SW 1271 (cell line): ENCODE data around the gene POLN.
"Not testable (repeated sequence)": the region's sequence is repeated elsewhere in the genome, so short reads cannot be mapped to it uniquely, and the experiment has no call there.

Experiments
- DNase-seq, 2 experiments: peaks; one replicate each; lab custom pipeline; 2025; lab: John Stamatoyannopoulos, UW

POLN gene

DNA sequence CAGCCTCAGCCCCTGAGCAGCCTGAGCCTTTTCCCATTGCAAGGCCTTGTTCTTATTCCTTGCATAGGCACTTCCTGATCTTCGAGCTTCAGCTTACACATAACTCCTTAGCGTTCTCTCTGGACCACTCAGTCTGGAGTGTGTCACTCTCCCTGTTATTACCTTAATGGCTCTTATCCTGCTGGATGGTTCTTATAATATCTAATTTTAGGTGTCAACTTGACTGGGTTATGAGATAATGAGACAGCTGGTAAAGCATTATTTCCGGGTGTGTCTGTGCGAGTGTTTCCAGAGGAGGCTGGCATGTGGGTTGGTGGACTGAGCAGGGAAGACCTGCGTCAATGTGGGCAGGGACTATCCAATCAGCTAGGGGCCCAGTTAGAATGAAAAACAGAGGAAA lies 75.7 kb downstream of the POLN start:
- DNase-seq: no peak

DNA sequence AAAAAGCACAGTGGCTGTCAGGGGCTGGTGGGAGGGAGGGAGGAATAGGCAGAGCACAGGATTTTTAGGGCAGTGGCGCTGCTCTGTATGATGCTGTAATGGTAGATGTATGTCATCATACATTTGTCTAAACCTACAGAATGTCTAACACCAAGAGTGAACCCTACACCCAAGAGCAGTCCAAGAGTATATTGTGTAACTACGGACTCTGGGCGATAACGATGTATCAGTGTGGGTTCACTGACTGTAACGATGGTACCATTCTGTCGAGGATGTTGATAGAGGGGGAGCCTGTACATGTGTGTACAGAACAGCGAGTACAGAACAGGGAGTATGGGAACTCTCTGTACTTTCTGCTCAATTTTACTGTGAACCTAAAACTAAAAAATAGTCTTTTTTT lies 76.5 kb downstream of the POLN start:
- DNase-seq: no peak

DNA sequence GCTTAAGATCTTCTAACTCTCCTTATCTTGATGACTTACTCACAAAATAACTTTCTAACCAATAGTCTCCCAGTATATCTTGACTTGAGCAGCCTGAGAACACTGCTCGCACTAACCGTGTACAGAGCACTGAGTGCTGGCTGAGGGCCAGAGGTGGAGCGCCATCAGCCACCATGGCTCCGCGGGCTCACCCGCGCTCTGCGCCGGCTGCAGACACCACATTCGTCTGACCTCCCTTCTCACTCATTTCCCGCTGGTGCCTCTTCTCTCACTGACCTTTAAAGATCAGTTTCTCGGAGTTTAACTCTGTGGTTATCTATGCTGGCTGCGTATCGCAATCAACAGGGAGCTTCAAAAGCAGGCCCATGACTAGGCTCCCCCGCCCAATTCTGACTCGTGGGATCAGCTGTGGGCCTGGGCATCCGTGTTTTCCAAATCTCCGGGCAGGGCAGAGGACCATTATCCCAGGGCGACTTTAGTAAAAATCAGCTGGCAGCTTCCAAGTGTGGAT lies 78.6 kb downstream of the POLN start:
- no peak for DNase-seq

DNA sequence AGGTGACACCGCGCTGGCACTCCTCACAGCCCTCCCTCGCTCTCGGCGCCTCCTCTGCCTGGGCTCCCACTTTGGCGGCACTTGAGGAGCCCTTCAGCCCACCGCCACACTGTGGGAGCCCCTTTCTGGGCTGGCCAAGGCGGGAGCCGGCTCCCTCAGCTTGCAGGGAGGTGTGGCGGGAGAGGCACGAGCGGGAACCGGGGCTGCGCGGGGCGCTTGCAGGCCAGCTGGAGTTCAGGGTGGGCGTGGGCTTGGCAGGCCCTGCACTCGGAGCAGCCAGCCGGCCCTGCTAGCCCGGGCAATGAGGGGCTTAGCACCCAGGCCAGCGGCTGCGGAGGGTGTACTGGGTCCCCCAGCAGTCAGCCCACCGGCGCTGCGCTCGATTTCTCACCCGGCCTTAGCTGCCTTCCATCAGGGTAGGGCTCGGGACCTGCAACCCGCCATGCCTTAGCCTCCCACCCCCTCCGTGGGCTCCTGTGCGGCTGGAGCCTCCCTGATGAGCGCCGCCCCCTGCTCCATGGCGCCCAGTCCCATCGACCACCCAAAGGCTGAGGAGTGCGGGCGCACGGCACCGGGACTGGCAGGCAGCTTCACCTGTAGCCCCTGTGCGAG lies 80.7 kb downstream of the POLN start:
- not testable (repeated sequence) for DNase-seq

DNA sequence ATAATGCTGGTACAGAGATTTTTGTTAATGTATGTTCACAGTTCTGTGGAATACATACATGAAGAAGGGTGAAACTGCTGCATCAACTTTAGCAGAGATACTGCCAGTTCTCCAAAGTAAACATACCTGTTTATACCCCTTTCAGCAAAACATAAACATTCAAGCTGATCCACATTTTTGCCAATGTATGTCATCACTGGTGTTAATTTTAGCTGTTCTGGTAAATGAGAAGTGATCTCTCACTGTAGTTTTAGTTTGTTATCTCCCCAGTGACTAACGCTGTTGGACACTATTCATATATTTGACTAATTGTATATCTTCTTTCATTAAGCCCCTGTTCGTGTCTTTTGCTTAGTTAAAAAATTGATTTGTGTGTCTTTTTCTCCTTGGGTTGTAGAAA lies 82.0 kb downstream of the POLN start:
- DNase-seq: no peak

- no peak for DNase-seq
Measured at GRCh38 chr4:2155246-2155645, 86.7 kb downstream of the POLN start.

DNA sequence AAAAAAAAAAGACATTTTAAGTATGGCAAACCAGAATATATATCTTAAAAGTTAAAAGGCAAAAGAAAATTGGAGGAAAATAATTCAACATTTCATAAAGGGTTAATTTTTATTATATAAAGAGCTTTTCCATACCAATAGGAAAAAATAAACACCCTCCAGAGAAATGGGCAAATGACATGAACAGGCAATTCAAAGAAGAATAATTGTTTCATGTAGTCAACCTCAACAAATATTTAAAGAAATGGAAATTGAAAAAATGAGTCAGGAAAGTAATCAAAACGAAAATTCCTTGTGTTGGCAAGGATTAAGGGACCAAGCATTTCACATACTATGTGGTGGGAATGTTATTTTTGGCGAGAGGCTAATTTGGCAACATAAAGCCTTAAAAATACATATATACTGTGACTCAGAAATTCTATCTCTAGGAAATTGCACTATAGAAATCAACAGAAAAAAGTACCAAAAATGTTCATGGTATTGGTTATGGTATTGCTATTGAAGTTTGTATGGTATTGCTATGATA lies 87.6 kb downstream of the POLN start:
- DNase-seq: no peak

- no peak for DNase-seq
Measured at GRCh38 chr4:2151544-2151943, 90.4 kb downstream of the POLN start.

DNA sequence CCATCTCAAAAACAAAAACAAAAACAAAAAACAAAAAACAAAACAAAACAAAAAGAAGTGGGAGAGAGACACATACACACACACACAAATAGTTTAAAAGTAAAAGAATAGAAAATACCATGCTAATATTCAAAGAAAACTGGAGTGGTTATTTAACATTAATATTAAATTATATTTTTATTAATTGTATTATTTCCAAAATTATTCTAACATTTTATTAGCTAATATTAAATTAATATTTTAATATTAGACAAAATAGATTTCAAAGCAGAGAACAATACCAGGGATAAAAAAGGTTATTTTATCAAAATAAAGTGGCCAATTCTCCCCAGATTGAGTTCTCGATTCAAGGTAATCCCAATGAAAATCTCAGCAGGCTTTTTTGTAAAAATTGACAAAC lies 91.8 kb downstream of the POLN start:
- DNase-seq: no peak

GRCh38 chr4:2142630-2143427 lies 99.1 kb downstream of the POLN start:
- no peak for DNase-seq

- DNase-seq: no peak
Measured at GRCh38 chr4:2141762-2142451, 100.0 kb downstream of the POLN start.

DNA sequence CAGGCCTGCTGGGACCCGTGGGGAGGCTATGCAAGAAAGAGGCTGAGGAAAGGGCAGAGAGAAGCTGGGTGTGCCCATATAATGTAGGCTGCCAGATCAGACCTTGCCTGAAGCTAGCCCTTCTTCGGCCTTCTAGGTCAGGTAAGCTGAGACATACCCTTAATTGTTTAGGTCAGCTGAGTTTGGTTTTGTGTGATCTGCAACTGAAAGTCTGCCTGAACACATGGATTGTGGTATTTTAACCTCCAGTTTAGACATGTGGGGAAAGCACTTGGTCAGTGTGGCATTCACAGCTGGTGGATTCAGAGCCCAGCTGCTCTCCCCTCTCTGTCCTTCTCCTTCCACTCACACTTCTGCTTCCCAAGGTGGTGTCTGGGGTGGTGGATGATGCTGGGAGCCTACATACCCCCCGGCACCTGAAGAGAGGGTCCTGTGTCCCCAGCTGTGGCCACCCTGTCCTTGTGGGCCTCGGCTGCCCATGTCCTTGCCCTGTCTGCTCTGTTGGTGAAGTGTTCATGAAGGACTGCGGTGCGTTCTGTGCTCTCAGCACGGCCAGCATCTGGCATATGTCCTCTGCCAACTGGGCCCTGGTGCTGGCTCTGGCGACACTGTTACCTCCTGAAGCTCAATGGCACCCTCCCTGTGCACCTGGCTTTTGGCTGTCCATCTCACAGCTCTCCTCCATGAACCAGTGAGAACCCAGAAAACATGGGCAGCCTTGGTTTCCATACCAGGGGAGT lies 100.7 kb downstream of the POLN start:
- no peak for DNase-seq

DNA sequence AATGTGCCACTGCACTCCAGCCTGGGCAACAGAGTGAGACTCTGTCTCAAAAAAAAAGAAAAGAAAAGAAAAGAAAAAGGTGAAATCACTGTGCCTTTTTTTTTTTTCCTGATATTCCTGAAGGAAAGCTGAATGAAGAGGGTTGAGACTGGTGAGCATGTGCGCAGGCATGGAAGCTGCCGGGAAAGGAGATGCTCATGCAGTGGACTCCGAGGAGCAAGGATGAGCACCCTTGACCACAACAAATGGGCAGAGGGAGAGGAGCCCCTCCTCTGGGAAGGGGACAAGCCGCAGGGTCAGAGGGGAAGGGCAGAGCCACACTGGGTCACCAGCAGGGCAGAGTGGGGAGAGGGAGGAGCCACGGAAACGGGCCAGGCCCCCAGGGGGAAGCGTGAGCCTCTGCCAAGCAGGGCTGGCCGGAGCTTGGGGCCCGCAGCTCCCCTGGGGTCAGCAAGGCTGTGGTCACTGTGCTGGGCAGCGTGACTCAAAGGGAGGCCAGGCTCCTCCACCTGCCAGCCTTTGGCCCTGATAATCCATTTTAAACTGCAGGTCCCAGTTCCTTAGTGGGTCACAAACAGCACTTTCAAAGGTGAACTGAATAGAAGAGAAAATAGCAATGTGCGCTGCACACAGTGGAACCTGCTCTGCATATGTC lies 102.9 kb downstream of the POLN start:
- DNase-seq: no peak

- no peak for DNase-seq
Measured at GRCh38 chr4:2136726-2137125, 105.2 kb downstream of the POLN start.

DNA sequence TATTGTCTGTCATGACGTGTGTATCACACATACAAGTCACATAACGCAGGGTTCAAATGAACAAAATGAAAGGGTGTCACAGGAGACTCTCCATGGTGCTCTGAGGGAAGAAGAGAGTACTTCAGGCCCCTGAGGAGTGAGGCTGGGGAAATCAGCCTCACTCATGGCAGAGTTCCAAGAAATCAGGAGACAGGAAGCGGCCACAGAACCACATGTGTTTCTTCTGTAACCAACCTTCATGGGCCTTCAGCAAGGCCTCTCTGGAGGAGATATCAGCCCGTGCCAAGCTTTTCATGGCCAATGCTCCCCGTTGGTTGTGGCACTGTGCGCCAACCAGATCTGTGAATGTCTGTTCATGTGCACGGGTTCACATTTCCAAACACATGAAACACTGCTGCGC lies 106.8 kb downstream of the POLN start:
- no peak for DNase-seq

- no peak for DNase-seq
Measured at GRCh38 chr4:2132438-2132837, 109.5 kb downstream of the POLN start.

- DNase-seq: no peak
Measured at GRCh38 chr4:2127609-2128332, 114.2 kb downstream of the POLN start.

DNA sequence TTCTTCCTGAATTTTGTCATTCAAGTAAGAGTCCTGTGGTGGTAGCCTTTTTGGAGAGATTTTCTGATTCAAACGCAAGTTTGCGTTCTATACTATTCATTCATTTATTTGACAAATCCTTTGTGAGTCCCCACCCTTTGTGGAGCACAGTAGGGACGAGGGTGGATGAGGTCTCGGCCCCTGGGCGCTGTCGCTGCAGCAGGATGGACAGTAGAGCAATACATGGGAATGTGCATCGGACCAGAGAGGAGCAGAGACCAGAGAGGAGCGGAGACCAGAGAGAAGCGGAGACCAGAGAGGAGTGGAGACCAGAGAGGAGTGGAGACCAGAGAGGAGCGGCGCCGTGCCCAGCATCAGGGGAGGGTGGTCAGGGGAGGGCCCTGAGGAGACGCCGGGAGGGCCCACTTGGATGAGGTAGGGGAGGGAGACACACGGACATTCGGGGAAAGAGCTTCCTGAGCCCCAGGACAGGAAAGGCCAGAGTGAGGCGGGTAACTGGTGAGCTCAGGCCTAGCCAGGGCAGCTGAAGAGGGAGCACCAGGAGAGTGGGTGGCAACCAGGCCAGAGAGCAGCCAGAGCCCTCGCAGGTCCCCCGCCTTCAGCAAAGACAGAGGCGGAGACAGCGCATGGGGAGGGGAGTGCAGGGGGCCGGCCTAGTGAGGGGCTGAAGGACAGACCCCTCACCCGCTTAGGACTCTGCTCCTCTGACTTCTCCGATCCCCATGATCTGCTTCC lies 115.4 kb downstream of the POLN start:
- DNase-seq: no peak

- no peak for DNase-seq
Measured at GRCh38 chr4:2125831-2126230, 116.1 kb downstream of the POLN start.

DNA sequence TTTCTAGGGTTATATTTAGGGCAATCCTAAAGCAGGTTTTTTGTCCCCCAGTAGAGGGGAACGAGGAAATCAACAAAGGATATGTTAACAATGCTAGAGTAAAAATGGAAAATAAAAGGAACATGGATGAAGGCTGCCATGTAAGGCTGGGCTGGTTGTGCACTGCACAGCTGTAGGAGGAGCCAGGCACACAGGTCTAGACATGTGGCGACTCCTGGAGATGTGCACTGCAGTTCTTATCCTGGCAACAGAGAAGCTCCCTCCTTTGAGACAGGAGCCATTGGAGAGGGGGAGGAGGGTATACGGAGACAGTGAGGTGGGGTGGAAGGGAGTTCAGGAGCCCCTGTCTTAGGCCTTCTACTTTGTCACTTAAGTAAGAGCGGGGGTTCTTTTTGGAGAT lies 116.9 kb downstream of the POLN start:
- no peak for DNase-seq
